Panc1 (cell line): Measurements from ENCODE around the gene RNF168. TPM values are rescaled to one million over a fixed set of nuclear protein-coding genes. Genes with fewer than 3 reads are reported as not detected.

Source experiments
- ATAC-seq: fragments of 200-7000 bp; cut with Tn5 transposase; 2 replicates; pipeline ENCODE4 v1.9.1; 2020; ENCODE audit warnings: mild to moderate bottlenecking, moderate library complexity
- BruUV-seq: library from RNA; stranded (reverse); fragments of 400-500 nt; replicated peaks from 2 replicates; lab custom pipeline; 2021; lab: Mats Ljungman, UMichigan
- CTCF ChIA-PET: fragments of 300-600 bp; sonication (Branson Sonifier 250); formaldehyde crosslinking; loops from one replicate; lab custom pipeline; 2022; ENCODE audit warnings: antibody characterized with exemption; lab: Charles Lee
- POLR2A ChIA-PET: fragments of 300-600 bp; sonication (Branson Sonifier 250); formaldehyde crosslinking; loops from one replicate; lab custom pipeline; 2022; ENCODE audit warnings: antibody characterized with exemption; lab: Charles Lee
- DNase-seq: peaks from one replicate; pipeline ENCODE4 v3.0.0-alpha.2; 2010; ENCODE audit warnings: low read depth, low spot score
- H3K27ac ChIP-seq: 2 replicates; pipeline ENCODE4 v1.5.1; 2011; ENCODE audit warnings: mild to moderate bottlenecking, low read length, inconsistent platforms
- H3K27me3 ChIP-seq: fragments of 200-500 bp; sonication (Bioruptor generic); 2 replicates; pipeline ENCODE4 v1.6.0; 2014; ENCODE audit warnings: low read length, inconsistent platforms; ENCODE audit not compliant: control insufficient read depth, insufficient read depth
- H3K36me3 ChIP-seq: fragments of 200-500 bp; sonication (Bioruptor generic); 2 replicates; pipeline ENCODE4 v1.5.1; 2014; ENCODE audit warnings: inconsistent platforms, mild to moderate bottlenecking, low read length, moderate library complexity; ENCODE audit not compliant: control insufficient read depth, insufficient read depth
- H3K4me1 ChIP-seq: 2 replicates; pipeline ENCODE4 v1.5.1; 2011; ENCODE audit warnings: inconsistent platforms, mild to moderate bottlenecking, low read length, moderate library complexity; ENCODE audit not compliant: control insufficient read depth, insufficient read depth
- H3K4me3 ChIP-seq, 2 experiments: 2 replicates each; pipeline ENCODE4 v1.5.1; 2011 to 2012; ENCODE audit warnings: low read depth in 2 of 2, low read length in 2 of 2, mild to moderate bottlenecking in 2 of 2, inconsistent platforms in 1 of 2, moderate library complexity in 1 of 2
- H3K9me3 ChIP-seq: fragments of 200-500 bp; sonication (Bioruptor generic); 2 replicates; pipeline ENCODE4 v1.5.1; 2014; ENCODE audit warnings: low read depth, mild to moderate bottlenecking, inconsistent platforms, low read length, moderate library complexity; ENCODE audit not compliant: control insufficient read depth, insufficient read depth
- POLR2AphosphoS5 ChIP-seq: IDR thresholded peaks from 2 replicates; pipeline ENCODE4 v1.6.1; 2012; ENCODE audit warnings: mild to moderate bottlenecking, low read depth, low read length, moderate library complexity
- SIN3A ChIP-seq: IDR thresholded peaks from 2 replicates; pipeline ENCODE4 v1.6.1; 2012; ENCODE audit warnings: low read depth, mild to moderate bottlenecking, low read length, moderate library complexity, borderline replicate concordance; ENCODE audit not compliant: insufficient read depth
- TCF7L2 ChIP-seq: IDR thresholded peaks from 2 replicates; pipeline ENCODE4 v1.6.1; 2011; ENCODE audit warnings: mild to moderate bottlenecking, low read depth, low read length, inconsistent platforms
- in situ Hi-C: cut with HindIII; loops from 2 replicates; pipeline ENCODE4 v1.10.0; 2016; ENCODE audit warnings: low sequenced_read_pairs, low pct_unique_long_range_greater_than_20kb
- intact Hi-C: fragments of 100-400 bp; cut with micrococcal nuclease; formaldehyde crosslinking; loops from one replicate; pipeline ENCODE4 v1.10.0; 2022; ENCODE audit not compliant: unreplicated experiment
- total RNA-seq: library from RNA; stranded (reverse); gene quantifications from one replicate; pipeline ENCODE4 v1.2.1, GENCODE V29; 2021; ENCODE audit not compliant: unreplicated experiment
- TF ChIP-seq, protein P1 (sequence below): fragments of 450-650 bp; IDR thresholded peaks from 2 replicates; pipeline ENCODE4 v1.5.1; 2017; ENCODE audit warnings: mild to moderate bottlenecking
- TF ChIP-seq, protein P2 (sequence below), 2 experiments: IDR thresholded peaks; 2 replicates each; pipeline ENCODE4 v1.6.1; 2011 to 2012; ENCODE audit warnings: low read depth in 2 of 2, control low read depth in 1 of 2, low read length in 1 of 2, mild to moderate bottlenecking in 1 of 2, moderate library complexity in 1 of 2; ENCODE audit not compliant: insufficient read depth in 1 of 2

The RNF168 gene
- total RNA-seq, 1 experiment from 2014 or later = 21.3 TPM

DNA sequence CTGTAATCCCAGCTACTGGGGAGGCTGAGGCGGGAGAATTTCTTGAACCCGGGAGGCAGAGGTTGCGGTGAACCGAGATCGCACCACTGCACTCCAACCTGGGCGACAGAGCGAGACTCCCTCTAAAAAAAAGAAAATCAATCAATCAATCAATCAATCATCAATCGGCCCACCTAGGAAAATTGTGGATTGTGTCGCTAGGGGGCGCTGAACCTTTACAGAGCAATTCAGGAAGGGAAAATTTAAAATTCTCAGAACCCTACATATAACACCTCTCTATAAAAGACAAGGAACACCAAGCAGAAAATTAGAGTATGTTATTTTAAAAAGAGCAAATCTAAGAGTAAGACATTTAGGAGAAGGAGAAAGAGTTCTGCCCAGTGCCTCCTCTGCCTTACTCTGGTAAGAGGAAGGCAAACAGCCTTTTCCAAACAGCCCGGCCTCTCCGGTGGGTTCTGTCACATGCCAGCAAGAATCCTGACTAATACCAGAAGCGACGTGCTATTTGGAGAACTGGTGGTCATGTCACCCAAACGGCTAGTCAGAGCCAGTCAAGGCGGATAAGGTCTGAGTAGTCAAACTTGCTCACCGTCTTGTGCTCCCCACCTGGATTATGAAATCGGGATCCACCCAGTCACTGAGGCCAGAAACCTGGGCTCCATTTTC lies 33.9 kb upstream of the RNF168 start:
- Histone ChIP-seq H3K27ac (no peak overlapping the region), H3K36me3 (no peaks in the 10 kb centered on the region), H3K9me3 (no peaks in the 10 kb centered on the region), H3K4me3 (no peak overlapping the region), H3K4me1 (no peaks in the 10 kb centered on the region), H3K27me3 (no peaks in the 10 kb centered on the region)
- CTCF ChIA-PET = interaction anchor here (0.7 kb wide), 1 partner anchor 431 kb away, joined by 5 read pairs; no protein-coding TSS in a partner anchor
- in situ Hi-C loops (no loop called here), intact Hi-C loops (loop anchor here (5.0 kb wide), 1 partner anchor 150 kb away; no protein-coding TSS in a partner anchor)
- BruUV-seq = no TSS peak
- POLR2A ChIA-PET = no interaction called here
- ATAC-seq = no peak
- DNase-seq = no peak
- TF ChIP-seq, protein P1, sequence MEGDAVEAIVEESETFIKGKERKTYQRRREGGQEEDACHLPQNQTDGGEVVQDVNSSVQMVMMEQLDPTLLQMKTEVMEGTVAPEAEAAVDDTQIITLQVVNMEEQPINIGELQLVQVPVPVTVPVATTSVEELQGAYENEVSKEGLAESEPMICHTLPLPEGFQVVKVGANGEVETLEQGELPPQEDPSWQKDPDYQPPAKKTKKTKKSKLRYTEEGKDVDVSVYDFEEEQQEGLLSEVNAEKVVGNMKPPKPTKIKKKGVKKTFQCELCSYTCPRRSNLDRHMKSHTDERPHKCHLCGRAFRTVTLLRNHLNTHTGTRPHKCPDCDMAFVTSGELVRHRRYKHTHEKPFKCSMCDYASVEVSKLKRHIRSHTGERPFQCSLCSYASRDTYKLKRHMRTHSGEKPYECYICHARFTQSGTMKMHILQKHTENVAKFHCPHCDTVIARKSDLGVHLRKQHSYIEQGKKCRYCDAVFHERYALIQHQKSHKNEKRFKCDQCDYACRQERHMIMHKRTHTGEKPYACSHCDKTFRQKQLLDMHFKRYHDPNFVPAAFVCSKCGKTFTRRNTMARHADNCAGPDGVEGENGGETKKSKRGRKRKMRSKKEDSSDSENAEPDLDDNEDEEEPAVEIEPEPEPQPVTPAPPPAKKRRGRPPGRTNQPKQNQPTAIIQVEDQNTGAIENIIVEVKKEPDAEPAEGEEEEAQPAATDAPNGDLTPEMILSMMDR = peak; percentile 90
- TF ChIP-seq SIN3A = no peak

DNA sequence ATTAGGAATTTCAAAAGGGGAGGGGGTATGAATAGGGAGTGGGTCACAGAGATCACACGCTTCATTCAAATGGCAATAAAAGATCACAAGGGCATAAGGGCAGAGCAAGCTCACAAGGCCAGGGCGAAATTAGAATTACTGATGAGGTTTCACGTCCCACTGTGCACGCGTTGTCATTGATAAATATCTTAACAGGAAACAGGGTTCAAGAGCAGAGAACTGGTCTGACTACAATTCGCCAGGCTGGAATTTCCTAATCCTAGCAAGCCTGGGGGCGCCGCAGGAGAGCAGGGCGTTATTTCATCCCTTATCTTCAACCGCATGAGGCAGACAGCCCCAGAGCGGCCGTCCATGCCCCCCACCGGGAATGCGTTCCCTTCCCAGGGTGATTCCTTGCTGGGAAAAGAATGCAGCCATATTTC lies 29.7 kb upstream of the RNF168 start:
- H3K4me3 ChIP-seq = no peak overlapping the region
- H3K27ac ChIP-seq = no peak overlapping the region
- in situ Hi-C loops (no loop called here), intact Hi-C loops (no loop called here)
- BruUV-seq = no TSS peak
- H3K9me3 ChIP-seq = no peaks in the 10 kb centered on the region
- H3K27me3 ChIP-seq = no peaks in the 10 kb centered on the region
- H3K36me3 ChIP-seq = no peaks in the 10 kb centered on the region
- no peak for DNase-seq
- ChIA-PET POLR2A (no interaction called here), CTCF (no interaction called here)
- no peaks in the 10 kb centered on the region for H3K4me1 ChIP-seq
- no peak for TF ChIP-seq POLR2AphosphoS5
- ATAC-seq = no peak

DNA sequence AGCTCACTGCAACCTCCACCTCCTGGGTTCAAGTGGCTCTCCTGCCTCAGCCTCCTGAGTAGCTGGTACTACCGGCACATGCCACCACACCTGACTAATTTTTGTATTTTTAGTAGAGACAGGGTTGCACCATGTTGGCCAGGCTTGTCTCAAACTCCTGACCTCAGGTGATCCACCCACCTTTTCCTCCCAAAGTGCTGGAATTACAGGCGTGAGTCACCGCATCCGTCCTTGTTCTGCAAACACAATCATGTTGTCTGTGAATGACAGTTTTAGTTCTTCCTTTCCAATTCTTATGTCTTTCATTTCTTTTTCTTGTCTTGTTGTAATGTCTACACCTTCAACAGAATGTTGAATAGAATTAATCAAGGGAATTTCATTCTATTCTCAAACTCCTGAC lies 27.9 kb upstream of the RNF168 start:
- intact Hi-C loops (no loop called here), in situ Hi-C loops (no loop called here)
- no TSS peak for BruUV-seq
- Histone ChIP-seq H3K27ac (no peak overlapping the region), H3K4me1 (no peaks in the 10 kb centered on the region), H3K9me3 (no peaks in the 10 kb centered on the region), H3K36me3 (no peaks in the 10 kb centered on the region), H3K4me3 (no peak overlapping the region), H3K27me3 (no peaks in the 10 kb centered on the region)
- POLR2A ChIA-PET = interaction anchor here (0.6 kb wide), 1 partner anchor 327 kb away, joined by 7 read pairs; no protein-coding TSS in a partner anchor
- DNase-seq (no peak), ATAC-seq (no peak)
- CTCF ChIA-PET = interaction anchor here (1.4 kb wide), 1 partner anchor 10 kb away, joined by 4 read pairs; no protein-coding TSS in a partner anchor
- TF ChIP-seq TCF7L2 (no peak), POLR2AphosphoS5 (no peak), SIN3A (no peak)
- TF ChIP-seq, protein P1 = no peak
- TF ChIP-seq, protein P2, sequence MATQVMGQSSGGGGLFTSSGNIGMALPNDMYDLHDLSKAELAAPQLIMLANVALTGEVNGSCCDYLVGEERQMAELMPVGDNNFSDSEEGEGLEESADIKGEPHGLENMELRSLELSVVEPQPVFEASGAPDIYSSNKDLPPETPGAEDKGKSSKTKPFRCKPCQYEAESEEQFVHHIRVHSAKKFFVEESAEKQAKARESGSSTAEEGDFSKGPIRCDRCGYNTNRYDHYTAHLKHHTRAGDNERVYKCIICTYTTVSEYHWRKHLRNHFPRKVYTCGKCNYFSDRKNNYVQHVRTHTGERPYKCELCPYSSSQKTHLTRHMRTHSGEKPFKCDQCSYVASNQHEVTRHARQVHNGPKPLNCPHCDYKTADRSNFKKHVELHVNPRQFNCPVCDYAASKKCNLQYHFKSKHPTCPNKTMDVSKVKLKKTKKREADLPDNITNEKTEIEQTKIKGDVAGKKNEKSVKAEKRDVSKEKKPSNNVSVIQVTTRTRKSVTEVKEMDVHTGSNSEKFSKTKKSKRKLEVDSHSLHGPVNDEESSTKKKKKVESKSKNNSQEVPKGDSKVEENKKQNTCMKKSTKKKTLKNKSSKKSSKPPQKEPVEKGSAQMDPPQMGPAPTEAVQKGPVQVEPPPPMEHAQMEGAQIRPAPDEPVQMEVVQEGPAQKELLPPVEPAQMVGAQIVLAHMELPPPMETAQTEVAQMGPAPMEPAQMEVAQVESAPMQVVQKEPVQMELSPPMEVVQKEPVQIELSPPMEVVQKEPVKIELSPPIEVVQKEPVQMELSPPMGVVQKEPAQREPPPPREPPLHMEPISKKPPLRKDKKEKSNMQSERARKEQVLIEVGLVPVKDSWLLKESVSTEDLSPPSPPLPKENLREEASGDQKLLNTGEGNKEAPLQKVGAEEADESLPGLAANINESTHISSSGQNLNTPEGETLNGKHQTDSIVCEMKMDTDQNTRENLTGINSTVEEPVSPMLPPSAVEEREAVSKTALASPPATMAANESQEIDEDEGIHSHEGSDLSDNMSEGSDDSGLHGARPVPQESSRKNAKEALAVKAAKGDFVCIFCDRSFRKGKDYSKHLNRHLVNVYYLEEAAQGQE (IDR thresholded peaks at IDR 0.05; ENCODE audit: insufficient read depth in 1 of 2, low read depth in 2 of 2, low read length in 1 of 2) = no peak
